ENCODE measurements around the gene CCDC68.

CCDC68 gene

GRCh38 chr18:54881229-54881768, 78.0 kb downstream of the CCDC68 start:
- H3K4me3 ChIP-seq (ENCODE audit: low read length): no peak overlapping the region
- TF ChIP-seq ZNF274 (IDR thresholded peaks at IDR 0.05; ENCODE audit: low read depth, low read length): no peak

DNA sequence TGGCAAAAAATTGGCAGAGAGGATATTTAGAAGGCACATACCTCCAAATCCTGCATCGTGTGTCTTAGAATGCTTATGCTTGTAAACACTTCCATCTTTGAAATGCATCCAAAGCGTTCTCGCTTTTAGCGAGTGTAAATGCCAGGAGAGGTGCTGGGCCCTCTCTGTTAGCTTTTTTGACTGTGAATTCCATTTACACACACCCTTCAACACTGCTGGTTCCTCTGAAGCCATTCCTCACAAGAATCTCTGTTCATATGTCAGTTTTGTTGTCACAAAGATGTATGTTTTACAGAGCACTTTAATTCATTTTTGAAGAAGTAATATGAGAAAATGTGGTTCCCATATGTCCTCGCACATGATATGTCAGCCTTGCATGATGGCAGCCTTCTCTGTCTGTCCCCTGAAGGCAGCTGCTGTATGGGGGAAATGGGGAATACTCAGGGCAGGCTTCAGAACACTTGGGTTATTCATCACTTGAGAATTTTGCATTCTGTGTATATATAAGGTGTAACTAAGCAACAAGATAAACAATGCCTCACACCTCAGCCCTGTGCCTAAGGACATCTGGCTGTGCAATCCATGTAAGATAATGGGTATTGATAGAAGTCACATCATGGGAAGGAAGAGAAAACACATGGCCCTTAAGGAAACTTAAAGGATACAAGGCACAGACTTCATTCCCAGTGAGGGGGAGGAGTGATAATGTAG, 78.7 kb downstream of the CCDC68 start:
- no peak overlapping the region for H3K4me3 ChIP-seq (ENCODE audit: low read length)
- TF ChIP-seq ZNF274 (IDR thresholded peaks at IDR 0.05; ENCODE audit: low read depth, low read length): no peak

- H3K4me3 ChIP-seq (ENCODE audit: low read length): no peak overlapping the region
These were observed 79.6 kb downstream of the CCDC68 start for GRCh38 chr18:54879691-54880090.

DNA sequence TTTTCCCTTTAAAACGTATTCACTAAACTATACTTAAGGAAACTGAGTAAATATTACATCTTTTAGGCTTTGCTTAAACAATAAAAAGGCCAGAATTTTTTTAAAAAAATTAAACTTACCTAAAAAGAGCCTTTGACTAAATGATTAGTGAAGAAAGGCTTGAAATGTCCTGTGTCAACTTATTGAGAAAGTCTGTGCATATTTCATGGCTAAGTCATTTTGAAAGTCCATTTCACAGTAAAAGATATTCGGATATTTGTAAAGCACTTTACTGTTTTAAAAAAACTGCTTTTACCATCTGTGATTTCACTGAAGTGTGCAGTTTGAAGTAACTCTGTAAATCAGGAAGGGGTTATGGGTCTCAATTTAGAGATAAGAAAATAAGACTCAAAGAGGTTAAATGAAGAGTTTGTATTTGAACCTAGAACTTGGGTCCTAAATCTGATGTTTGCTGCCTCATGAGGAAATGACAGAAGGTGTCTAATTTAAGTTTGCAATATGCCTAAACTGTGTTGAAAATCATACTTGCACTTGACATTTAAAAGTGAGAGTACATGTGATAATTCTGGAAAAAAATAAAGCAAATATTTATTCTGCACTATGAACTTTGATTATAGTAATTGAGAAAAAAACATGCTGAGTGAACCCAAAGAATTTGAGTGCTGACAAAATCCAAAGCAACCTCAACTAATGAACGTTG, 80.5 kb downstream of the CCDC68 start:
- TF ChIP-seq ZNF274 (IDR thresholded peaks at IDR 0.05; ENCODE audit: low read depth, low read length): no peak
- H3K4me3 ChIP-seq (ENCODE audit: low read length): no peak overlapping the region

More at GRCh38 chr18:54879691-54880090, 79.6 kb downstream of the CCDC68 start:
- no peak for TF ChIP-seq ZNF274 (IDR thresholded peaks at IDR 0.05; ENCODE audit: low read depth, low read length)

DNA sequence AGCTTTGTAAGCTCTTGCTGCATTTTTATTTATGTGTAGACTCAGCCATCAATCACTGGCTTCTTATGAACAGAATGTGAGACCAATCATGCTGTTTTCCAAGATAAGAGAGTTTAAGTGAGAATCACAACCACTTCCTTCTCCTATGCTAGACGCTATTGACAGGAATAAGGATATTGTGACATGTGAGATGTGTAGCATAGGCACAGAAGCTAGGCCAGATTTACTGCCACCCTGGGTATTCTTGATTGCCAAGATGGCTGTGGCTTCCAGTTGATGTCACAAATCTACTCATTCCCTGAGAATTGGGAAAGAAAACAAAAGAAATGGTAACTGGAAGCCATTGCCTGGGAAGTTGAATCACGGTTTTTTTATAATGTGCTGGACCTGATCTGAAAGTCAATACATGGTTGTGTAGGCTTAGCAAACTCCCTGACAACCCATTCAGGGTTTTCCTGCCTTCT, 81.1 kb downstream of the CCDC68 start:
- H3K4me3 ChIP-seq (ENCODE audit: low read length): no peak overlapping the region
- no peak for TF ChIP-seq ZNF274 (IDR thresholded peaks at IDR 0.05; ENCODE audit: low read depth, low read length)

DNA sequence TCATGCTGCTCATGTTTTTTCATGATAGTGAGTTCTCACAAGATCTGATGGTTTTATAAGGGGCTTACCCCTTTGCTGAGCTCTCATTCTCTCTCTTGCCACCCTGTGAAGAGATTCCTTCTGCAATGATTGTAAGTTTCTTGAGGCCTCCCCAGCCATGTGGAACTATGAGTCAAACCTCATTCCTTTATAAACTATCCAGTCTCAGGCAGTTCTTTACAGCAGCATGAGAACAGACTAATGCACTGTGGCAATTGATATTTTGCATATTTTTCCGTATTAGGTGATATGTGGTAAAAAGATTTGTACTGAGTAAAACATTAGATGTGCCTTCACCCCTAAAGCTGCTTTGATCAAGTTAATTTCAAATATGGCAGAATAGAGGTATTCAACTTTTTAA, 82.2 kb downstream of the CCDC68 start:
- no peak for TF ChIP-seq ZNF274 (IDR thresholded peaks at IDR 0.05; ENCODE audit: low read depth, low read length)
- no peak overlapping the region for H3K4me3 ChIP-seq (ENCODE audit: low read length)

GRCh38 chr18:54875063-54875462, 84.2 kb downstream of the CCDC68 start:
- TF ChIP-seq ZNF274 (IDR thresholded peaks at IDR 0.05; ENCODE audit: low read depth, low read length): no peak
- no peak overlapping the region for H3K4me3 ChIP-seq (ENCODE audit: low read length)

DNA sequence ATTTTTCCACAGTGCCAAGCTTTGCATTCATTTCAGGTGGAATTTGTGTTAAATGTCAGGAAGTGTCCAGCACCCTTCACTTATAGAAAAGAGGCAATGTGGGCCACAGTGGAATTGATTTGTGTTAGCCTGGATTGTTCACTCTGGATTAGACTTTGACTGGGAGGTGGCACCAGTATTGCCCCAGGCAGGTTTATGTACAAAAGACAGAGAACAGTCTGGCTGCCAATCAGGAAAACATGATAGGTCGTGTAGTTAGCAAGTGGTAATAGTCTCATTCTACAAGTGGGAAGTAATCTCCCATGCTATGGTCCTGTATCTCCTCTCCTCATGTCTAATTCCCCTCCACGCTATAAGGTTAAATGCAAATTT, 85.4 kb downstream of the CCDC68 start:
- no peak for TF ChIP-seq ZNF274 (IDR thresholded peaks at IDR 0.05; ENCODE audit: low read depth, low read length)

GRCh38 chr18:54872681-54873080, 86.6 kb downstream of the CCDC68 start:
- H3K4me3 ChIP-seq (ENCODE audit: low read length): no peak overlapping the region
- TF ChIP-seq ZNF274 (IDR thresholded peaks at IDR 0.05; ENCODE audit: low read depth, low read length): no peak

More for the DNA sequence above, 85.4 kb downstream of the CCDC68 start:
- H3K4me3 ChIP-seq (ENCODE audit: low read length): no peak overlapping the region

DNA sequence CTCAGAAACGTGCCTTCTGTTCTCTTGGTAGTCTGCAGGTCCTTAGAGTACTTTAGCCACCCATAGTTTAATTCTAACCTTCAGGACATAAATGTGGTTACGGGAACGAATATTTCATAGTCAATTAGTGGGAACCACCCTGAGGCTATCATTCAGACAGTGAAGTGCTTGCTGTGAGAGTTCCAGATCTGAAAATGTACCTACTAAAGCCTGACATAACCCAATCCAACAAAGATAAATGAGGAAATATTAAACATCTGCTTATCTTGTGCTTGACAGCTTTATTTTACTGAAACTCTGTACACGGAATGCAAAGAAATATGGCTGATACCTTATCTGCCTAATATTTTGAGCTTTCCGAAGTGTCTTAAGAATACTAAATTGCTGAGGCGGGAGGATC, 88.0 kb downstream of the CCDC68 start:
- TF ChIP-seq ZNF274 (IDR thresholded peaks at IDR 0.05; ENCODE audit: low read depth, low read length): no peak
- H3K4me3 ChIP-seq (ENCODE audit: low read length): no peak overlapping the region

DNA sequence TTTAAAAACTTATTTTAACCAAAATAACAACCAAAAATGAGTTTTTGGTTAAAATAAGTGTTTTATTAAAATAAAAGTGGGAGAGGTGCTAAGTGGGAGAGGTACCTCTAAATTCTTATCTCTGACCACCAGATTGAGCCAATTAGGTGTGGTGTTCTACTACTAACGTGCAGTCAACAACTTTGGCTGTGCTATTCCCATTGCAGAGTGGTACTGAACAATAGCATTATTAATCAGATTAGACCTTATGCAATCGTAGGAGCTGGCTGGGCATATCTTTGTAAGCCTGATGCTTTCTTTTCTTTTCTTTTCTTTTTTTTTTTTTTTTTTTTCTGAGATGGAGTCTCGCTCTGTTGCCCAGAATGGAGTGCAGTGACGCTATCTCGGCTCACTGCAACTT, 92.1 kb downstream of the CCDC68 start:
- no peak overlapping the region for H3K4me3 ChIP-seq (ENCODE audit: low read length)

DNA sequence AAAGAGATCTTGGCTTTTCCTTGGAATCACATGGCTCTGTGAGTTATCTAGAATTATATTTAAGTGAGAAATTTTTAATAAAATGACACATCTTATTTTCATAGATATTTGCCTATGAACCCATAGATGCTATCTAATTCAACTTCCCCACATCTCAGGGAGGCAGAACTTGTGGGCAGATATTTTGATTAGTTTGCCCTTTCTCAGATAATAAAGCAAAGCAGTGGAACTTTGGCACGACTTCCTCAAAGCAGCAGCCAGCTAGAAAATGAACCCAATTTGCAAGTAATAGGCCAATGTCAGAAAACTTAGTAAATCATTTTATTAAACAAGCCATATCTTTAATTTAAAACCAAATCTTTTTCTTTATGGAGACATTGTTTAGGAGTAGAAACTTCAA, 98.3 kb downstream of the CCDC68 start:
- no peak overlapping the region for H3K4me3 ChIP-seq (ENCODE audit: low read length)
- TF ChIP-seq ZNF274 (IDR thresholded peaks at IDR 0.05; ENCODE audit: low read depth, low read length): no peak

More for the DNA sequence above, 92.1 kb downstream of the CCDC68 start:
- no peak for TF ChIP-seq ZNF274 (IDR thresholded peaks at IDR 0.05; ENCODE audit: low read depth, low read length)

DNA sequence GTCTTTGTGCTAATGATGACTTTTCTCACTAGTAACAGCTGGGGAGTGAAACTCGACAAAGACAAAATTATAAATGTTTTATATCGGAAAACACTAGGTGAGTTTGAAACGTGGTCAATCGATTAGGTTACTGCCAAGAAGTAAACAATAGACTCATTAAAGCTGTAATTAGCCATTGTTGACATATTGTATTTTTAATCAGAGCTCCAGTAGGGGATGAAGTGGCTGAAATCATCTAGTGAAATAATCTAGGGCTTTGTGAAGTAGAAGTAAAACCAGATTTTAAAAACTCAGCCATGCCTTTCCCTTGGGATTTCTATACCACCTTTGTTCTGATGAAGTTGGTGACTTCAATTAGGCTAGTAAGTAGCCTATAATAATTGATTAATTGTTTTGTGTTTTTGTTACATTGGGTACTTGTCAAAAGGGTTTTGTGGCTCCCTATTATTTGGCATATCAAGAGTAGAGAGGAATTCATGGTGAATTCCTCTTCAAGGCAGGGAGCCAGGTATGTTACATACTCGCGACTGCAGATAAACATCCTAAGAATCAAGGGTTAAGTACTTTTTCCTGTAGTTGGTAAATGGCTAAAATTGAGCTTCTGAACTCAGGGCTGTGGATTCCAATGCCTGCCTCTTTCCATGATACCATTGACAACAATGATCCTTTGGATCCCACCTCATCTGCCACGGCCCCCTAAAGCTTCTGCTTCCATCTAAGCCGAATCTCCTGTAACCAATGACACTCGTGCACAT, 99.4 kb downstream of the CCDC68 start:
- no peak for TF ChIP-seq ZNF274 (IDR thresholded peaks at IDR 0.05; ENCODE audit: low read depth, low read length)
- no peak overlapping the region for H3K4me3 ChIP-seq (ENCODE audit: low read length)

DNA sequence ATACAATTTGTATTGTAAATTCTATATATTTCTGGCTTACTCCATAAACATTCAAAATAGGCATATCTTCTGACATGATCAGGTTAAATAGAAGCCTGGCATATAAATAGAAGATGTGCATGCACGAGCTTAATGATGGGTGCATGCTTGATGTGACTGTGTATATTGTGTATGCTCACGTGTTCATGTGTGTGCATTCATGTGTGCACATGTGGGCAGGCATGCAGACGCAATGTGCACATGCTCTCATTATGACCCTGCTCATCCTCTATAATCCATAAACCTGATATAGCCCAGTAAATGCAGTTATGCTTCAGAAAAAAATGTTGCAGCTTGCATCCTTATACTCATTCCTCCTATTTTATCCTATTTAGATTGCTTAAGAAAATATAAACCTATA, 101.8 kb downstream of the CCDC68 start:
- TF ChIP-seq ZNF274 (IDR thresholded peaks at IDR 0.05; ENCODE audit: low read depth, low read length): no peak
- H3K4me3 ChIP-seq (ENCODE audit: low read length): no peak overlapping the region
